GM20000 (cell line): ENCODE data around the gene OR5B21.

ENCODE experiments used
- DNase-seq: peaks from one replicate; pipeline ENCODE4 v3.0.0; 2012; ENCODE audit warnings: low spot score
- TF ChIP-seq, protein P1 (sequence below): IDR thresholded peaks from 2 replicates; pipeline ENCODE4 v1.5.1; 2012; ENCODE audit warnings: mild to moderate bottlenecking, control low read depth; ENCODE audit errors: extremely low read depth, missing control alignments

OR5B21 gene

DNA sequence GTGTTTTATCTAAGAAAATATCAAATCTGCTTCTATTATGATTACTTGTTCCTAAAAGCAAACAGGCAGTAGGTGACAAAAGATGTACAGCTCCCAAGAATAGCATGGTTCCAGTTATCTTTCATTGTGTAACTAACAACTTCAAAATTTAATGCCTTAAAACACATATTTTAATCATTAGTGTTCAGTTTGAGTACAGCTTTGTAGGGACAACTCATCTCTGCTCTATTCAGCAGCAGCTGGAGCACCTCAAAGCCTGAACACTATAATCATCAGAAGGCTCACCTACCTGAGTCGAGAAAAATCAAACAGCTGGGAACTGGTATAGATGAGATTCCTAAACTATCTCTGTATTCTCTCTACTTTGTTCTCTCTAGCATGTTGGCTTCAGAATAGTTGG is 41.6 kb downstream of the OR5B21 start:
- no peak for DNase-seq
- TF ChIP-seq, protein P1, sequence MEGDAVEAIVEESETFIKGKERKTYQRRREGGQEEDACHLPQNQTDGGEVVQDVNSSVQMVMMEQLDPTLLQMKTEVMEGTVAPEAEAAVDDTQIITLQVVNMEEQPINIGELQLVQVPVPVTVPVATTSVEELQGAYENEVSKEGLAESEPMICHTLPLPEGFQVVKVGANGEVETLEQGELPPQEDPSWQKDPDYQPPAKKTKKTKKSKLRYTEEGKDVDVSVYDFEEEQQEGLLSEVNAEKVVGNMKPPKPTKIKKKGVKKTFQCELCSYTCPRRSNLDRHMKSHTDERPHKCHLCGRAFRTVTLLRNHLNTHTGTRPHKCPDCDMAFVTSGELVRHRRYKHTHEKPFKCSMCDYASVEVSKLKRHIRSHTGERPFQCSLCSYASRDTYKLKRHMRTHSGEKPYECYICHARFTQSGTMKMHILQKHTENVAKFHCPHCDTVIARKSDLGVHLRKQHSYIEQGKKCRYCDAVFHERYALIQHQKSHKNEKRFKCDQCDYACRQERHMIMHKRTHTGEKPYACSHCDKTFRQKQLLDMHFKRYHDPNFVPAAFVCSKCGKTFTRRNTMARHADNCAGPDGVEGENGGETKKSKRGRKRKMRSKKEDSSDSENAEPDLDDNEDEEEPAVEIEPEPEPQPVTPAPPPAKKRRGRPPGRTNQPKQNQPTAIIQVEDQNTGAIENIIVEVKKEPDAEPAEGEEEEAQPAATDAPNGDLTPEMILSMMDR, result no peak

DNA sequence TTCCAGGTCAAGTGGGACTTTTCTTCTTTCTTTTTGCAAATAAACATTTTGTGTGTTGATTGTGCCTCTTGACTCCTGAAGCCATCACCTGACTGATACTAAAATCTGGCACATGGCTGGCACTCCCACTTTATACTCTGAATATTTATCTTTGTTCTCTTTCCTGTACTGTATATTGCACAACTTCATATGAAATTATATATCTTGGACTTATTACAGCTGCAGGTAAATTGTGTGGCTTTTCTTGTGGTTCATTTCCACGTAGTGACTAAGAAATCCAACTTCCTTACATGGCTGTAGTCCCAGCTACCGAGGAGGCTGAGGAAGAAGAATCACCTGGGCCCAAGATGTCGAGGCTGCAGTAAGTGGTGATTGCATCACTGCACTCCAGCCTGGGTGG is 42.2 kb downstream of the OR5B21 start:
- TF ChIP-seq, protein P1, result no peak
- DNase-seq, result no peak
